Posterior vena cava (tissue), 2 donors: ENCODE results near the gene NABP1. TPM values are rescaled to one million over a fixed set of nuclear protein-coding genes. Genes with fewer than 3 reads are reported as not detected.

Experiments
- DNase-seq: peaks from one replicate; pipeline ENCODE4 v3.0.0-alpha.2; 2020; ENCODE audit warnings: low spot score
- intact Hi-C, 2 donors: fragments of 100-400 bp; cut with DNase I; formaldehyde crosslinking; loops; one replicate each; pipeline versions ENCODE4 v1.14.1 to v1.14.2; 2022 to 2023
- total RNA-seq, 2 donors: library from RNA; stranded (reverse); fragmentation: NEBNext Ultra II Directional; extraction: Animal tissue kit (Norgen Biotek cat#: 25700); gene quantifications; one replicate each; pipeline ENCODE4 v1.2.1, GENCODE V29; 2021
- donor health status: DM: yes; HTN: yes; CAD: no.
- donor health status: DM: yes; HTN: yes; CAD: no.

The NABP1 gene
- total RNA-seq, 2 donors from 2014 or later: 26.8 to 32.0 TPM

GRCh38 chr2:191697870-191698269, 19.9 kb downstream of the NABP1 start:
- no peak for DNase-seq
- intact Hi-C loops: loop anchor here in 1 of 2 donors (5.0 kb wide), 1 partner anchor 1606 kb away; no protein-coding TSS in a partner anchor

- intact Hi-C loops: loop anchor here in 1 of 2 donors (5.0 kb wide), 1 partner anchor 1607 kb away; no protein-coding TSS in a partner anchor
- no peak for DNase-seq
These were observed 21.5 kb downstream of the NABP1 start for GRCh38 chr2:191699341-191699945.

- DNase-seq: no peak
- intact Hi-C loops: no loop called here
These were observed 23.1 kb downstream of the NABP1 start for GRCh38 chr2:191701029-191701428.

- no peak for DNase-seq
- intact Hi-C loops: no loop called here
These were observed 23.8 kb downstream of the NABP1 start for GRCh38 chr2:191701696-191702095.

GRCh38 chr2:191703079-191703725, 25.3 kb downstream of the NABP1 start:
- intact Hi-C loops: no loop called here
- no peak for DNase-seq

GRCh38 chr2:191705084-191705483, 27.1 kb downstream of the NABP1 start:
- intact Hi-C loops: no loop called here
- DNase-seq: no peak

- intact Hi-C loops: no loop called here
- no peak for DNase-seq
These were observed 27.8 kb downstream of the NABP1 start for GRCh38 chr2:191705701-191706100.

GRCh38 chr2:191706791-191707190, 28.9 kb downstream of the NABP1 start:
- no peak for DNase-seq
- intact Hi-C loops: no loop called here

GRCh38 chr2:191707542-191707941, 29.6 kb downstream of the NABP1 start:
- intact Hi-C loops: no loop called here
- DNase-seq: no peak

- no peak for DNase-seq
These were observed 32.5 kb downstream of the NABP1 start for GRCh38 chr2:191710411-191710900.

GRCh38 chr2:191711621-191712020, 33.7 kb downstream of the NABP1 start:
- intact Hi-C loops: no loop called here
- DNase-seq: no peak

More at GRCh38 chr2:191710411-191710900, 32.5 kb downstream of the NABP1 start:
- intact Hi-C loops: no loop called here

GRCh38 chr2:191713837-191714236, 35.9 kb downstream of the NABP1 start:
- no peak for DNase-seq
- intact Hi-C loops: no loop called here

GRCh38 chr2:191714925-191715324, 37.0 kb downstream of the NABP1 start:
- intact Hi-C loops: no loop called here
- no peak for DNase-seq

- DNase-seq: no peak
These were observed 37.5 kb downstream of the NABP1 start for GRCh38 chr2:191715471-191715870.

GRCh38 chr2:191719261-191719660, 41.3 kb downstream of the NABP1 start:
- intact Hi-C loops: no loop called here

More at GRCh38 chr2:191715471-191715870, 37.5 kb downstream of the NABP1 start:
- intact Hi-C loops: no loop called here

GRCh38 chr2:191719938-191720337, 42.0 kb downstream of the NABP1 start:
- DNase-seq: no peak
- intact Hi-C loops: no loop called here

More at GRCh38 chr2:191719261-191719660, 41.3 kb downstream of the NABP1 start:
- DNase-seq: no peak

- intact Hi-C loops: no loop called here
- no peak for DNase-seq
These were observed 43.4 kb downstream of the NABP1 start for GRCh38 chr2:191721331-191721730.

- no peak for DNase-seq
- intact Hi-C loops: no loop called here
These were observed 46.1 kb downstream of the NABP1 start for GRCh38 chr2:191724015-191724414.

GRCh38 chr2:191728750-191729624, 51.1 kb downstream of the NABP1 start:
- intact Hi-C loops: no loop called here
- no peak for DNase-seq

- intact Hi-C loops: no loop called here
- no peak for DNase-seq
These were observed 52.3 kb downstream of the NABP1 start for GRCh38 chr2:191730263-191730662.
